WTC11 (cell line): ENCODE results near the gene ANAPC13.

Experiments used
- AFF4 ChIP-seq: sonication (generic); formaldehyde crosslinking; IDR thresholded peaks from 2 replicates; pipeline ENCODE4 v1.8.1; 2023; ENCODE audit warnings: mild to moderate bottlenecking, missing genetic modification reagents, borderline replicate concordance
- ATF2 ChIP-seq: sonication (generic); formaldehyde crosslinking; IDR thresholded peaks from 2 replicates; pipeline ENCODE4 v1.8.1; 2022; ENCODE audit warnings: low read depth, missing genetic modification reagents, borderline replicate concordance
- CTCF ChIP-seq: fragments of 200-600 bp; IDR thresholded peaks from 2 replicates; pipeline ENCODE4 v1.8.0; 2022; ENCODE audit warnings: antibody characterized with exemption
- NFYB ChIP-seq: sonication (generic); formaldehyde crosslinking; conservative IDR thresholded peaks from 2 replicates; pipeline ENCODE4 v1.8.0; 2022; ENCODE audit warnings: low read depth, missing genetic modification reagents
- SMAD3 ChIP-seq: sonication (generic); formaldehyde crosslinking; IDR thresholded peaks from 2 replicates; pipeline ENCODE4 v1.8.0; 2022; ENCODE audit warnings: missing genetic modification reagents, mild to moderate bottlenecking, borderline replicate concordance
- ZNF232 ChIP-seq: sonication (generic); formaldehyde crosslinking; IDR thresholded peaks from 2 replicates; pipeline ENCODE4 v1.8.0; 2022; ENCODE audit warnings: mild to moderate bottlenecking, missing genetic modification reagents
- ZNF263 ChIP-seq: sonication (generic); formaldehyde crosslinking; IDR thresholded peaks from 2 replicates; pipeline ENCODE4 v1.8.1; 2022; ENCODE audit warnings: low read depth, mild to moderate bottlenecking, moderate library complexity, missing genetic modification reagents

- no peak for TF ChIP-seq CTCF
- no peak for TF ChIP-seq NFYB (CRISPR knock-in tag)
- TF ChIP-seq SMAD3 (CRISPR knock-in tag), result no peak
- no peak for TF ChIP-seq ATF2 (CRISPR knock-in tag)
- TF ChIP-seq AFF4 (CRISPR knock-in tag), result no peak
- no peak for TF ChIP-seq ZNF232 (CRISPR knock-in tag)
- TF ChIP-seq ZNF263, result no peak
Observed at GRCh38 chr3:134460965-134461364, 24.8 kb downstream of the ANAPC13 start.
